Upper lobe of right lung (tissue), 1 donor: Measurements from ENCODE around the gene ANXA10. TPM values are rescaled to one million over a fixed set of nuclear protein-coding genes. Genes with fewer than 3 reads are reported as not detected.

Experiments used
- ATAC-seq: fragments of 200-7000 bp; cut with Tn5 transposase; one replicate; pipeline ENCODE4 v1.9.1; 2020; ENCODE audit warnings: mild to moderate bottlenecking, moderate library complexity
- DNase-seq: peaks from one replicate; pipeline ENCODE4 v3.0.0-alpha.2; 2020
- H3K27ac ChIP-seq: fragments of 200-600 bp; one replicate; pipeline ENCODE4 v1.8.0; 2022
- H3K27me3 ChIP-seq: fragments of 200-600 bp; one replicate; pipeline ENCODE4 v1.8.0; 2022; ENCODE audit warnings: mild to moderate bottlenecking
- H3K36me3 ChIP-seq: fragments of 200-600 bp; one replicate; pipeline ENCODE4 v1.8.0; 2022
- H3K4me1 ChIP-seq: fragments of 200-600 bp; one replicate; pipeline ENCODE4 v1.8.0; 2022
- H3K4me3 ChIP-seq: fragments of 200-600 bp; one replicate; pipeline ENCODE4 v1.8.0; 2022; ENCODE audit warnings: mild to moderate bottlenecking
- H3K9me3 ChIP-seq: fragments of 200-600 bp; one replicate; pipeline ENCODE4 v1.8.0; 2022
- intact Hi-C: fragments of 100-400 bp; cut with DNase I; formaldehyde crosslinking; loops from one replicate; pipeline ENCODE4 v1.11.0; 2022
- total RNA-seq: library from RNA; stranded (reverse); fragmentation: NEBNext Ultra II Directional; extraction: Animal tissue kit (Norgen Biotek cat#: 25700); gene quantifications from one replicate; pipeline ENCODE4 v1.2.1, GENCODE V29; 2021
- TF ChIP-seq, protein P1 (sequence below): fragments of 200-600 bp; IDR thresholded peaks from one replicate; pipeline ENCODE4 v1.8.0; 2022; ENCODE audit warnings: antibody characterized with exemption
- donor health status: DM: no; HTN: yes; CAD: no; lungs with severe emphysema.

The ANXA10 gene
- total RNA-seq, 1 donor from 2014 or later = not detected

GRCh38 chr4:168119100-168119499 lies 26.8 kb downstream of the ANXA10 start:
- no peak for DNase-seq
- Histone ChIP-seq H3K9me3 (no peaks in the 10 kb centered on the region), H3K27me3 (no peaks in the 10 kb centered on the region), H3K4me3 (no peak overlapping the region), H3K36me3 (no peaks in the 10 kb centered on the region), H3K27ac (no peak overlapping the region), H3K4me1 (no peaks in the 10 kb centered on the region)
- no peak for ATAC-seq
- TF ChIP-seq, protein P1, sequence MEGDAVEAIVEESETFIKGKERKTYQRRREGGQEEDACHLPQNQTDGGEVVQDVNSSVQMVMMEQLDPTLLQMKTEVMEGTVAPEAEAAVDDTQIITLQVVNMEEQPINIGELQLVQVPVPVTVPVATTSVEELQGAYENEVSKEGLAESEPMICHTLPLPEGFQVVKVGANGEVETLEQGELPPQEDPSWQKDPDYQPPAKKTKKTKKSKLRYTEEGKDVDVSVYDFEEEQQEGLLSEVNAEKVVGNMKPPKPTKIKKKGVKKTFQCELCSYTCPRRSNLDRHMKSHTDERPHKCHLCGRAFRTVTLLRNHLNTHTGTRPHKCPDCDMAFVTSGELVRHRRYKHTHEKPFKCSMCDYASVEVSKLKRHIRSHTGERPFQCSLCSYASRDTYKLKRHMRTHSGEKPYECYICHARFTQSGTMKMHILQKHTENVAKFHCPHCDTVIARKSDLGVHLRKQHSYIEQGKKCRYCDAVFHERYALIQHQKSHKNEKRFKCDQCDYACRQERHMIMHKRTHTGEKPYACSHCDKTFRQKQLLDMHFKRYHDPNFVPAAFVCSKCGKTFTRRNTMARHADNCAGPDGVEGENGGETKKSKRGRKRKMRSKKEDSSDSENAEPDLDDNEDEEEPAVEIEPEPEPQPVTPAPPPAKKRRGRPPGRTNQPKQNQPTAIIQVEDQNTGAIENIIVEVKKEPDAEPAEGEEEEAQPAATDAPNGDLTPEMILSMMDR = no peak
- intact Hi-C loops = no loop called here

DNA sequence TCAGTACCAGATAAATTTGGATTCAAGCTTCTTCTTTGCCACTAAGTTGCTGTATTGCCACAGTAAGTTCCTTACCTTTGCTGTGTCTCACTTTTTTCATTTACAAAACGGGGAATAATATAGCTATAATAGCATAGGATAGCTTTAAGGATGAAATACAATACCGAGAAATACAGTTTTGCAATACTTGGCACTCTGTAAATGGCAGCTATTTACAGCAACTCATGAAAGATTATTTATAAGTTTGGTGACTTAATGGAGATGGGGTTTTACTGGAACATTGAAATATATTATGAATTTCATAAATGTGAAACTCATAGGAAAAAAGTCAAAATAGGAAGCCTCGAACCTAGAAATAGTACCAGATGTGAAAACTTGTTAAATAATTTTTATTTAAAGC lies 27.6 kb downstream of the ANXA10 start:
- Histone ChIP-seq H3K4me1 (no peaks in the 10 kb centered on the region), H3K36me3 (no peaks in the 10 kb centered on the region), H3K27me3 (no peaks in the 10 kb centered on the region), H3K4me3 (no peak overlapping the region), H3K27ac (no peak overlapping the region), H3K9me3 (no peaks in the 10 kb centered on the region)
- DNase-seq (no peak), ATAC-seq (no peak)
- TF ChIP-seq, protein P1 = no peak
- intact Hi-C loops = no loop called here

- no peaks in the 10 kb centered on the region for H3K27me3 ChIP-seq
- no peak overlapping the region for H3K27ac ChIP-seq
- no peaks in the 10 kb centered on the region for H3K36me3 ChIP-seq
- no peak for ATAC-seq
- DNase-seq = no peak
- no peaks in the 10 kb centered on the region for H3K9me3 ChIP-seq
- H3K4me1 ChIP-seq = no peaks in the 10 kb centered on the region
- TF ChIP-seq, protein P1 = no peak
- H3K4me3 ChIP-seq = no peak overlapping the region
- intact Hi-C loops = no loop called here
These were observed 28.5 kb downstream of the ANXA10 start for GRCh38 chr4:168120811-168121210.

DNA sequence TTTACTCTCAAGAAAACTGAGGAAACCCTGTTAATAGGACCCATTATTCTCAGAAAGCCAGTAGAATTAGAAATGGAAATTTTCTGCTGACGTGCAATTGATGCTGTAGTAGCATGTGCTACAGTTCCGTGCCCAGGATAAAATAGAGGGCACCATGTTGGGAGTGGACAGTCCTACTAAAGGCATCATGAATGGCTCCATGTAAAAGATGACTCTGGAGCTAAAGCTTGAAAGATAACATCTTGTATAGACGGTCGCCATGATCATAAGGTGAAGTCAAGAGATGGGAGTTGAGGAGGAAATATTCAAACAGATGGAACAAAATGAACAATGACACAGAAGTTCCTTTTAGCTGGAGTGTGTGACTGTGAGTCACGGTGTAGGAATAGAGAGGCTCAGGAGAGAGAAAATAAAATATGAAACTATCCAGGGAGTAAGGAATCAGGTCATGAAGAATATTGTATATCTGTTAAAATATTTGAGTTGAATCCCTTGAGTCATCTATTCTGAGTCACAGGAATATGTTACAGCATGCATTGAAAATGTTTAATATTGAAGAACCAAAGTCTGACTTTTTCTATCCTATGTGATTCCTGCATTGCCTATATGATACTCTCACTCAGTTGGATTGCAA lies 31.8 kb downstream of the ANXA10 start:
- intact Hi-C loops = no loop called here
- no peaks in the 10 kb centered on the region for H3K27me3 ChIP-seq
- no peak overlapping the region for H3K4me3 ChIP-seq
- no peak overlapping the region for H3K27ac ChIP-seq
- ATAC-seq (no peak), DNase-seq (no peak)
- TF ChIP-seq, protein P1 = no peak
- no peaks in the 10 kb centered on the region for H3K9me3 ChIP-seq
- no peaks in the 10 kb centered on the region for H3K36me3 ChIP-seq
- no peaks in the 10 kb centered on the region for H3K4me1 ChIP-seq

DNA sequence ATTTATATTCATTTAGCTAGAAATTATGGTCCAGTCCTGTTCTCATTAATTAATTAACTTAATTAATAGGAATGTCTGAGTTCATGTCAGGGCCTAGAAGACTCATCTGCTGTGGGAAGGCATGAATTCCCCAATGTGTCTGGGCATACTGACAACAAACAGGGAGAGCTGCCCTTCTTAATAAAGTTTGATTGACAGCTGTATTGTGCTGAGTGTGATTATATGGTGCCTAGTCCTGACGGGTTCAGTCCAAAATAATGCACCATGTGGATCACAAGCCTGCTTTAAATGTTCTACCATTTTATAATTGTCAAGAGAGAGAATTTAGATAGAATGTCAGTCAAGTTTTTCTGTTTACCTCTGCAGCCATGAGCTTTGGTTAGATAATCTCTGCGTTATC lies 34.6 kb downstream of the ANXA10 start:
- Histone ChIP-seq H3K4me3 (no peak overlapping the region), H3K27me3 (no peaks in the 10 kb centered on the region), H3K4me1 (no peaks in the 10 kb centered on the region), H3K36me3 (no peaks in the 10 kb centered on the region), H3K27ac (no peak overlapping the region), H3K9me3 (no peaks in the 10 kb centered on the region)
- intact Hi-C loops = no loop called here
- ATAC-seq (no peak), DNase-seq (no peak)
- TF ChIP-seq, protein P1 = no peak

DNA sequence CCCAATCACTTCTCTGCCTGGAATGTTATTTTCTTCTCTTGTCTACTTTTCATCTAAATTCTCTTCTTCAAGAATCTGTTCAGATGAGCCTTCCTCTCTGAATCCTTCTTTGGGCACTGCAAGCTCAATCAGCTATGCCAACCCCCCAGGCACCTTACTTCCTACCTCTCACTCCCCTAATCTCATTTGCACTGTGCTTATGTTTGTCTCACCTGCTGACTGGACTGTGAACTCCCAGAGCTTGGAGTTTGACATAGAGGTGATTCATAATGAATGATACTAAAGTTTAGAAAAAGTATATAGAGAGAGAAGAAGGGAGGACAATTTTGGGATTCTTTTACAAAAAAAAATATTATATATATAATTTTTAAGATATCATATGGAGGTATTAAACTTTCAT lies 36.3 kb downstream of the ANXA10 start:
- no peak overlapping the region for H3K27ac ChIP-seq
- H3K4me1 ChIP-seq = no peaks in the 10 kb centered on the region
- intact Hi-C loops = no loop called here
- H3K9me3 ChIP-seq = no peaks in the 10 kb centered on the region
- TF ChIP-seq, protein P1 = no peak
- H3K36me3 ChIP-seq = no peaks in the 10 kb centered on the region
- DNase-seq = no peak
- ATAC-seq = no peak
- no peak overlapping the region for H3K4me3 ChIP-seq
- H3K27me3 ChIP-seq = no peaks in the 10 kb centered on the region
